Left ventricle myocardium inferior (tissue), 1 donor: ENCODE data around the gene ANKDD1A. TPM values are rescaled to one million over a fixed set of nuclear protein-coding genes. Genes with fewer than 3 reads are reported as not detected.

Experiments
- DNase-seq: peaks from one replicate; pipeline ENCODE4 v3.0.0-alpha.2; 2020
- H3K27ac ChIP-seq: fragments of 200-600 bp; replicated peaks from 2 replicates; pipeline ENCODE4 v1.8.0; 2021
- H3K27me3 ChIP-seq: fragments of 200-600 bp; 2 replicates; pipeline ENCODE4 v1.8.0; 2021; ENCODE audit warnings: low read depth
- H3K36me3 ChIP-seq: fragments of 200-600 bp; 2 replicates; pipeline ENCODE4 v1.8.0; 2021
- H3K4me1 ChIP-seq: fragments of 200-600 bp; 2 replicates; pipeline ENCODE4 v1.8.0; 2021
- H3K4me3 ChIP-seq: fragments of 200-600 bp; 2 replicates; pipeline ENCODE4 v1.8.0; 2021; ENCODE audit warnings: mild to moderate bottlenecking, moderate library complexity
- H3K9me3 ChIP-seq: fragments of 200-600 bp; replicated peaks from 2 replicates; pipeline ENCODE4 v1.8.0; 2021
- CTCF ChIP-seq: fragments of 200-600 bp; IDR thresholded peaks from 2 replicates; pipeline ENCODE4 v1.8.0; 2021; ENCODE audit warnings: antibody characterized with exemption, mild to moderate bottlenecking, borderline replicate concordance
- intact Hi-C: fragments of 100-400 bp; cut with micrococcal nuclease; formaldehyde crosslinking; loops from one replicate; pipeline ENCODE4 v1.11.0; 2022
- total RNA-seq: library from RNA; stranded (reverse); fragmentation: NEBNext Ultra II Directional; extraction: Animal tissue kit (Norgen Biotek cat#: 25700); gene quantifications from one replicate; pipeline ENCODE4 v1.2.1, GENCODE V29; 2021
- donor health status: DM: no; HTN: yes; CAD: no; lungs with severe emphysema.

ANKDD1A gene
- total RNA-seq, 1 donor from 2014 or later, result 1.8 TPM

- H3K27me3 ChIP-seq, result peaks cover 3% of the 10 kb centered on the region
- no peaks in the 10 kb centered on the region for H3K9me3 ChIP-seq
- peaks cover 18% of the 10 kb centered on the region for H3K4me1 ChIP-seq
- no peak for DNase-seq
- H3K4me3 ChIP-seq, result no peak overlapping the region
- no peaks in the 10 kb centered on the region for H3K36me3 ChIP-seq
- H3K27ac ChIP-seq, result no peak overlapping the region
- TF ChIP-seq CTCF, result no peak
- intact Hi-C loops, result no loop called here
Measured at GRCh38 chr15:64915518-64916227, 4.0 kb downstream of the ANKDD1A start.

- DNase-seq, result no peak
- TF ChIP-seq CTCF, result no peak
- intact Hi-C loops, result no loop called here
- no peaks in the 10 kb centered on the region for H3K36me3 ChIP-seq
- peaks cover 2% of the 10 kb centered on the region for H3K27me3 ChIP-seq
- H3K27ac ChIP-seq, result no peak overlapping the region
- peaks cover 13% of the 10 kb centered on the region for H3K4me1 ChIP-seq
- H3K4me3 ChIP-seq, result no peak overlapping the region
- H3K9me3 ChIP-seq, result no peaks in the 10 kb centered on the region
Measured at GRCh38 chr15:64916365-64916764, 4.7 kb downstream of the ANKDD1A start.

- no peaks in the 10 kb centered on the region for H3K27me3 ChIP-seq
- intact Hi-C loops, result no loop called here
- H3K4me1 ChIP-seq, result peaks cover 7% of the 10 kb centered on the region
- no peaks in the 10 kb centered on the region for H3K9me3 ChIP-seq
- no peak for TF ChIP-seq CTCF
- no peak overlapping the region for H3K4me3 ChIP-seq
- no peaks in the 10 kb centered on the region for H3K36me3 ChIP-seq
- H3K27ac ChIP-seq, result no peak overlapping the region
- no peak for DNase-seq
Measured at GRCh38 chr15:64917211-64917610, 5.5 kb downstream of the ANKDD1A start.

GRCh38 chr15:64919721-64920120, 8.0 kb downstream of the ANKDD1A start:
- Histone ChIP-seq H3K36me3 (no peaks in the 10 kb centered on the region), H3K4me3 (no peak overlapping the region), H3K27ac (no peak overlapping the region), H3K27me3 (no peaks in the 10 kb centered on the region), H3K4me1 (peaks cover 2% of the 10 kb centered on the region), H3K9me3 (no peaks in the 10 kb centered on the region)
- DNase-seq, result no peak
- TF ChIP-seq CTCF, result no peak
- intact Hi-C loops, result no loop called here

- intact Hi-C loops, result no loop called here
- H3K36me3 ChIP-seq, result no peaks in the 10 kb centered on the region
- TF ChIP-seq CTCF, result no peak
- H3K27ac ChIP-seq, result no peak overlapping the region
- H3K9me3 ChIP-seq, result no peaks in the 10 kb centered on the region
- peaks cover 2% of the 10 kb centered on the region for H3K4me1 ChIP-seq
- no peak overlapping the region for H3K4me3 ChIP-seq
- no peak for DNase-seq
- H3K27me3 ChIP-seq, result no peaks in the 10 kb centered on the region
Measured at GRCh38 chr15:64921711-64922110, 10.0 kb downstream of the ANKDD1A start.
